ENCODE data around the gene TMEM144. TPM values are rescaled to one million over a fixed set of nuclear protein-coding genes. Genes with fewer than 3 reads are reported as not detected.
"Not testable (repeated sequence)": the region's sequence is repeated elsewhere in the genome, so short reads cannot be mapped to it uniquely, and the experiment has no call there.

TMEM144 gene
- total RNA-seq, 1 experiment from 2014 or later = 17.0 TPM

- no peak for DNase-seq (ENCODE audit: low read depth)
- in situ Hi-C loops (cut with HindIII; ENCODE audit: low pct_unique_long_range_greater_than_20kb, low sequenced_read_pairs) = no loop called here
Observed at GRCh38 chr4:158217763-158218162, 7.5 kb downstream of the TMEM144 start.

GRCh38 chr4:158219623-158220022 lies 9.3 kb downstream of the TMEM144 start:
- in situ Hi-C loops (cut with HindIII; ENCODE audit: low pct_unique_long_range_greater_than_20kb, low sequenced_read_pairs) = no loop called here

GRCh38 chr4:158224318-158224717 lies 14.0 kb downstream of the TMEM144 start:
- DNase-seq (ENCODE audit: low read depth); in situ Hi-C loops (cut with HindIII; ENCODE audit: low pct_unique_long_range_greater_than_20kb, low sequenced_read_pairs): not testable (repeated sequence)

More at GRCh38 chr4:158219623-158220022, 9.3 kb downstream of the TMEM144 start:
- DNase-seq (ENCODE audit: low read depth) = no peak

GRCh38 chr4:158224999-158225398 lies 14.7 kb downstream of the TMEM144 start:
- DNase-seq (ENCODE audit: low read depth); in situ Hi-C loops (cut with HindIII; ENCODE audit: low pct_unique_long_range_greater_than_20kb, low sequenced_read_pairs): not testable (repeated sequence)

- DNase-seq (ENCODE audit: low read depth); in situ Hi-C loops (cut with HindIII; ENCODE audit: low pct_unique_long_range_greater_than_20kb, low sequenced_read_pairs): not testable (repeated sequence)
Observed at GRCh38 chr4:158227880-158228279, 17.6 kb downstream of the TMEM144 start.

- DNase-seq (ENCODE audit: low read depth); in situ Hi-C loops (cut with HindIII; ENCODE audit: low pct_unique_long_range_greater_than_20kb, low sequenced_read_pairs): not testable (repeated sequence)
Observed at GRCh38 chr4:158228399-158228798, 18.1 kb downstream of the TMEM144 start.

GRCh38 chr4:158229768-158230167 lies 19.5 kb downstream of the TMEM144 start:
- in situ Hi-C loops (cut with HindIII; ENCODE audit: low pct_unique_long_range_greater_than_20kb, low sequenced_read_pairs) = no loop called here

GRCh38 chr4:158234671-158235070 lies 24.4 kb downstream of the TMEM144 start:
- no peak for DNase-seq (ENCODE audit: low read depth)
- in situ Hi-C loops (cut with HindIII; ENCODE audit: low pct_unique_long_range_greater_than_20kb, low sequenced_read_pairs) = no loop called here

More at GRCh38 chr4:158229768-158230167, 19.5 kb downstream of the TMEM144 start:
- DNase-seq (ENCODE audit: low read depth) = no peak

GRCh38 chr4:158236304-158237030 lies 26.2 kb downstream of the TMEM144 start:
- no peak for DNase-seq (ENCODE audit: low read depth)
- in situ Hi-C loops (cut with HindIII; ENCODE audit: low pct_unique_long_range_greater_than_20kb, low sequenced_read_pairs) = no loop called here

- no peak for DNase-seq (ENCODE audit: low read depth)
- in situ Hi-C loops (cut with HindIII; ENCODE audit: low pct_unique_long_range_greater_than_20kb, low sequenced_read_pairs) = no loop called here
Observed at GRCh38 chr4:158238575-158238974, 28.3 kb downstream of the TMEM144 start.

- no peak for DNase-seq (ENCODE audit: low read depth)
- in situ Hi-C loops (cut with HindIII; ENCODE audit: low pct_unique_long_range_greater_than_20kb, low sequenced_read_pairs) = no loop called here
Observed at GRCh38 chr4:158239196-158239595, 28.9 kb downstream of the TMEM144 start.

- DNase-seq (ENCODE audit: low read depth) = no peak
- in situ Hi-C loops (cut with HindIII; ENCODE audit: low pct_unique_long_range_greater_than_20kb, low sequenced_read_pairs) = no loop called here
Observed at GRCh38 chr4:158243071-158243470, 32.8 kb downstream of the TMEM144 start.

- in situ Hi-C loops (cut with HindIII; ENCODE audit: low pct_unique_long_range_greater_than_20kb, low sequenced_read_pairs) = no loop called here
- DNase-seq (ENCODE audit: low read depth) = no peak
Observed at GRCh38 chr4:158250321-158250720, 40.0 kb downstream of the TMEM144 start.

- DNase-seq (ENCODE audit: low read depth) = peak; percentile 39
- in situ Hi-C loops (cut with HindIII; ENCODE audit: low pct_unique_long_range_greater_than_20kb, low sequenced_read_pairs) = no loop called here
Observed at GRCh38 chr4:158253350-158253980, 43.2 kb downstream of the TMEM144 start.

- in situ Hi-C loops (cut with HindIII; ENCODE audit: low pct_unique_long_range_greater_than_20kb, low sequenced_read_pairs) = no loop called here
- no peak for DNase-seq (ENCODE audit: low read depth)
Observed at GRCh38 chr4:158254292-158254691, 44.0 kb downstream of the TMEM144 start.

- in situ Hi-C loops (cut with HindIII; ENCODE audit: low pct_unique_long_range_greater_than_20kb, low sequenced_read_pairs) = no loop called here
- peak; percentile 19 for DNase-seq (ENCODE audit: low read depth)
Observed at GRCh38 chr4:158255727-158256324, 45.5 kb downstream of the TMEM144 start.

- peak; percentile 13 for DNase-seq (ENCODE audit: low read depth)
- in situ Hi-C loops (cut with HindIII; ENCODE audit: low pct_unique_long_range_greater_than_20kb, low sequenced_read_pairs) = no loop called here
Observed at GRCh38 chr4:158259955-158260575, 49.8 kb downstream of the TMEM144 start.

GRCh38 chr4:158261480-158261879 lies 51.2 kb downstream of the TMEM144 start:
- in situ Hi-C loops (cut with HindIII; ENCODE audit: low pct_unique_long_range_greater_than_20kb, low sequenced_read_pairs) = no loop called here
- no peak for DNase-seq (ENCODE audit: low read depth)

- no peak for DNase-seq (ENCODE audit: low read depth)
- in situ Hi-C loops (cut with HindIII; ENCODE audit: low pct_unique_long_range_greater_than_20kb, low sequenced_read_pairs) = no loop called here
Observed at GRCh38 chr4:158268553-158268952, 58.3 kb downstream of the TMEM144 start.
